ENCODE data around the gene GNB1L. TPM values are rescaled to one million over a fixed set of nuclear protein-coding genes. Genes with fewer than 3 reads are reported as not detected.

GNB1L gene
- total and polyA plus RNA-seq, 2 donors (not counting 1 experiment from before 2014, with no cell fraction given) = 6.6 to 12.1 TPM

DNA sequence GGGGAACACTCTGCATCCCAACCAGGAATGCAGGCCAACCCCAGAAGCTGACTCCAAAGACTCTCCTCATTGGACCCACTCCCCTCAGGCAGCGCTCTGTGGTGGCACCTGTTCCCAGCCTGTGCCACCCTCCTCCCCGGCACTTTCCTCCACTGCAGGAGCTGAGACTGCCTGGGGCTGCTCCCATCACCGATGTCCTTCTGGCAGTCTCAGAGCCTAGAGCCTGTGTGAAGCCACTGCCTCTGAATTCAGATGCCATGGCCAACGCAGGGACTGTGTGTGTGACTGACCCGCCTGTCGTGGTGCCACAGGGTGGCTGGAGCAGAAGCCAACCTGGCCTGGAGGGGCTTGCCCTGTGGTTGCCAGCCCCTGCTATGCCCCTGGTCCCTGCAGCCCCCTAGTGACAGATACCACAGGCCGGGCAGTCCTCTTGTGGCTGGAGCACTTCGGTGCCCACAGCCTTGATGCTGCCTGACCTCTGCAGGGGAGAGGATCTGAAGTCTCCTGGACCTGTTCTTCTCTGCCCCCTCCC, 50.9 kb downstream of the GNB1L start:
- Histone ChIP-seq H3K4me3 (ENCODE audit: control extremely low read depth in 1 of 5, extremely low read depth in 1 of 5, insufficient read depth in 1 of 5, low read depth in 2 of 5, low read length in 4 of 5) (no peak overlapping the region), H3K4me1 (ENCODE audit: control insufficient read depth in 2 of 2, insufficient read depth in 2 of 2, low read length in 2 of 2) (no peaks in the 10 kb centered on the region), H2AFZ (ENCODE audit: insufficient read depth, low read depth, low read length, poor library complexity, severe bottlenecking) (no peak overlapping the region), H3K79me2 (ENCODE audit: control insufficient read depth, insufficient read depth, low read length) (no peaks in the 10 kb centered on the region), H3K9me3 (ENCODE audit: control extremely low read depth in 1 of 3, control insufficient read depth in 2 of 3, insufficient read depth in 1 of 3, low read length in 2 of 3) (no peaks in the 10 kb centered on the region), H3K4me2 (replicated peaks; ENCODE audit: low read depth, low read length, poor library complexity, severe bottlenecking) (no peak overlapping the region), H3K27ac (ENCODE audit: low read length in 2 of 2) (no peak overlapping the region), H3K9ac (ENCODE audit: low read length) (no peak overlapping the region), H4K20me1 (ENCODE audit: control insufficient read depth, insufficient read depth, low read length, poor library complexity, severe bottlenecking) (no peaks in the 10 kb centered on the region), H3K27me3 (replicated peaks in 1 of 4; ENCODE audit: control extremely low read depth in 1 of 4, control insufficient read depth in 3 of 4, insufficient read depth in 4 of 4, low read length in 3 of 4) (no peaks in the 10 kb centered on the region), H3K36me3 (replicated peaks in 1 of 2; ENCODE audit: control extremely low read depth in 1 of 2, control insufficient read depth in 1 of 2, extremely low read depth in 1 of 2, insufficient read depth in 2 of 2, low read length in 1 of 2) (peaks cover 0 to 5% of the 10 kb centered on the region in 2 experiments)
- H3K27ac Mint-ChIP-seq = no peak overlapping the region
- H3K4me3 Mint-ChIP-seq = no peak overlapping the region
- ATAC-seq (ENCODE audit: low read depth) (no peak), DNase-seq (no peak)
- WGBS (ENCODE audit: insufficient coverage) = 97% methylated on average over 8 of the region's 8 CpGs
- H3K9me3 Mint-ChIP-seq (ENCODE audit: insufficient read depth) = no peaks in the 10 kb centered on the region
- ChIA-PET CTCF (no interaction called here), POLR2A (no interaction called here)
- TF ChIP-seq EZH2 (IDR thresholded peaks at IDR 0.05; ENCODE audit: borderline replicate concordance, insufficient read depth, low read depth, low read length, poor library complexity, severe bottlenecking) = no peak
- TF ChIP-seq, protein P1, sequence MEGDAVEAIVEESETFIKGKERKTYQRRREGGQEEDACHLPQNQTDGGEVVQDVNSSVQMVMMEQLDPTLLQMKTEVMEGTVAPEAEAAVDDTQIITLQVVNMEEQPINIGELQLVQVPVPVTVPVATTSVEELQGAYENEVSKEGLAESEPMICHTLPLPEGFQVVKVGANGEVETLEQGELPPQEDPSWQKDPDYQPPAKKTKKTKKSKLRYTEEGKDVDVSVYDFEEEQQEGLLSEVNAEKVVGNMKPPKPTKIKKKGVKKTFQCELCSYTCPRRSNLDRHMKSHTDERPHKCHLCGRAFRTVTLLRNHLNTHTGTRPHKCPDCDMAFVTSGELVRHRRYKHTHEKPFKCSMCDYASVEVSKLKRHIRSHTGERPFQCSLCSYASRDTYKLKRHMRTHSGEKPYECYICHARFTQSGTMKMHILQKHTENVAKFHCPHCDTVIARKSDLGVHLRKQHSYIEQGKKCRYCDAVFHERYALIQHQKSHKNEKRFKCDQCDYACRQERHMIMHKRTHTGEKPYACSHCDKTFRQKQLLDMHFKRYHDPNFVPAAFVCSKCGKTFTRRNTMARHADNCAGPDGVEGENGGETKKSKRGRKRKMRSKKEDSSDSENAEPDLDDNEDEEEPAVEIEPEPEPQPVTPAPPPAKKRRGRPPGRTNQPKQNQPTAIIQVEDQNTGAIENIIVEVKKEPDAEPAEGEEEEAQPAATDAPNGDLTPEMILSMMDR (IDR thresholded peaks at IDR 0.05) = no peak
- no peaks in the 10 kb centered on the region for H3K4me1 Mint-ChIP-seq
- no peaks in the 10 kb centered on the region for H3K27me3 Mint-ChIP-seq
- intact Hi-C loops (cut with micrococcal nuclease) = no loop called here

DNA sequence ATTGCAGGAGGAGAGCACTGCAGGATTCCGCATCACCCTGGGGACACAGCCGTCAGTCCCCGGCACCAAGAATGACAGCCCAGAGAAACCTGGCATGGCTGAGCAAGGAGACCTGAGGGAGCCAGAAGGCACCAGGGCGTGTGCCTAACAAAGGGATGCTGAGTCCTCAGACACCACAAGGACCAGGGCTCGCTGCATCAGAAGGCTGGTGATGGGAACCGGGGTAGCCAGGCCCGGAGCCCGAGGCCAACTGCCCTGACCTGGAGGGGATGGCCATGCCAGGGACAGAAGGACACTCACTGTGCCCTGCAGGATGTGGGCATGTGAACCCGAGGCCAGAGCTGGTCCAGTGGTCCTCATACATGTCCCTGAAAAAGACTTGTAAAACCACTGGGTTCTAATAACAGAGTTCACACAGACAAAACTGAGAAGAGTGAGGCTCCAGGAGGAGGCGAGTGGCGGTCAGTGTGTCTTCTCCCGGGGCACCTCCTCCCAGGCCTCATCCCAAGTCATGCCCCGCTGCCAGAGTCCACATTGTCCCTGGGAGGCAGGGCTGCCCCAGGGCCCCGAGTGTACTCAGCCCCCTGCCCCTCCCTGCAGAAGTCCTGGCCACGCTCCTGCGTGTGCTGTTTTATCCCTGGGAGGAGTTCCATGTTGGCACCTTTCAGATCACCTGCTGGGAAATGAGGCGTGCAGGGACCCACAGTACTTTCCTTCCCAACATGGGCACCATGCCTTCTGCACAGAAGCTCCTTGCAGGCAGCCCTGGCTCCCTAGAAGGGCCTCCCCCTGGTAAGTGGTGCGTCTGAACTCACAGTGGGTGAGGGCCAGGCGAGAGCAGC, 51.6 kb downstream of the GNB1L start:
- H3K4me3 Mint-ChIP-seq = no peak overlapping the region
- no peaks in the 10 kb centered on the region for H3K27me3 Mint-ChIP-seq
- no peaks in the 10 kb centered on the region for H3K9me3 Mint-ChIP-seq (ENCODE audit: insufficient read depth)
- no peak overlapping the region for H3K27ac Mint-ChIP-seq
- Histone ChIP-seq H3K4me2 (replicated peaks; ENCODE audit: low read depth, low read length, poor library complexity, severe bottlenecking) (no peak overlapping the region), H3K4me3 (ENCODE audit: control extremely low read depth in 1 of 5, extremely low read depth in 1 of 5, insufficient read depth in 1 of 5, low read depth in 2 of 5, low read length in 4 of 5) (no peak overlapping the region), H2AFZ (ENCODE audit: insufficient read depth, low read depth, low read length, poor library complexity, severe bottlenecking) (no peak overlapping the region), H4K20me1 (ENCODE audit: control insufficient read depth, insufficient read depth, low read length, poor library complexity, severe bottlenecking) (no peaks in the 10 kb centered on the region), H3K27ac (ENCODE audit: low read length in 2 of 2) (no peak overlapping the region), H3K4me1 (ENCODE audit: control insufficient read depth in 2 of 2, insufficient read depth in 2 of 2, low read length in 2 of 2) (no peaks in the 10 kb centered on the region), H3K27me3 (replicated peaks in 1 of 4; ENCODE audit: control extremely low read depth in 1 of 4, control insufficient read depth in 3 of 4, insufficient read depth in 4 of 4, low read length in 3 of 4) (no peaks in the 10 kb centered on the region), H3K9me3 (ENCODE audit: control extremely low read depth in 1 of 3, control insufficient read depth in 2 of 3, insufficient read depth in 1 of 3, low read length in 2 of 3) (no peaks in the 10 kb centered on the region), H3K9ac (ENCODE audit: low read length) (no peak overlapping the region), H3K36me3 (replicated peaks in 1 of 2; ENCODE audit: control extremely low read depth in 1 of 2, control insufficient read depth in 1 of 2, extremely low read depth in 1 of 2, insufficient read depth in 2 of 2, low read length in 1 of 2) (peaks cover 0 to 5% of the 10 kb centered on the region in 2 experiments), H3K79me2 (ENCODE audit: control insufficient read depth, insufficient read depth, low read length) (no peaks in the 10 kb centered on the region)
- no peaks in the 10 kb centered on the region for H3K4me1 Mint-ChIP-seq
- ChIA-PET CTCF (no interaction called here), POLR2A (no interaction called here)
- intact Hi-C loops (cut with micrococcal nuclease) = no loop called here
- no peak for DNase-seq
- TF ChIP-seq, protein P1 (IDR thresholded peaks at IDR 0.05) = no peak
- TF ChIP-seq EZH2 (IDR thresholded peaks at IDR 0.05; ENCODE audit: borderline replicate concordance, insufficient read depth, low read depth, low read length, poor library complexity, severe bottlenecking) = no peak
- WGBS (ENCODE audit: insufficient coverage) = 94% methylated on average over 19 of the region's 19 CpGs
- no peak for ATAC-seq (ENCODE audit: low read depth)

All from B cell (primary cell).